Activated CD8-positive, alpha-beta memory T cell treated with anti-CD3 and anti-CD28 coated beads, Interleukin-2, amount 50 U/mL, for 4 hours (primary cell): Measurements from ENCODE around the gene PSEN2.
A peak's percentile ranks its signal among the peaks of the same experiment; 100 is the strongest.
"Not testable (repeated sequence)": the region's sequence is repeated elsewhere in the genome, so short reads cannot be mapped to it uniquely, and the experiment has no call there.

Experiments
- DNase-seq: peaks from one replicate; pipeline ENCODE4 v3.0.0-alpha.2; 2020

Gene PSEN2

DNA sequence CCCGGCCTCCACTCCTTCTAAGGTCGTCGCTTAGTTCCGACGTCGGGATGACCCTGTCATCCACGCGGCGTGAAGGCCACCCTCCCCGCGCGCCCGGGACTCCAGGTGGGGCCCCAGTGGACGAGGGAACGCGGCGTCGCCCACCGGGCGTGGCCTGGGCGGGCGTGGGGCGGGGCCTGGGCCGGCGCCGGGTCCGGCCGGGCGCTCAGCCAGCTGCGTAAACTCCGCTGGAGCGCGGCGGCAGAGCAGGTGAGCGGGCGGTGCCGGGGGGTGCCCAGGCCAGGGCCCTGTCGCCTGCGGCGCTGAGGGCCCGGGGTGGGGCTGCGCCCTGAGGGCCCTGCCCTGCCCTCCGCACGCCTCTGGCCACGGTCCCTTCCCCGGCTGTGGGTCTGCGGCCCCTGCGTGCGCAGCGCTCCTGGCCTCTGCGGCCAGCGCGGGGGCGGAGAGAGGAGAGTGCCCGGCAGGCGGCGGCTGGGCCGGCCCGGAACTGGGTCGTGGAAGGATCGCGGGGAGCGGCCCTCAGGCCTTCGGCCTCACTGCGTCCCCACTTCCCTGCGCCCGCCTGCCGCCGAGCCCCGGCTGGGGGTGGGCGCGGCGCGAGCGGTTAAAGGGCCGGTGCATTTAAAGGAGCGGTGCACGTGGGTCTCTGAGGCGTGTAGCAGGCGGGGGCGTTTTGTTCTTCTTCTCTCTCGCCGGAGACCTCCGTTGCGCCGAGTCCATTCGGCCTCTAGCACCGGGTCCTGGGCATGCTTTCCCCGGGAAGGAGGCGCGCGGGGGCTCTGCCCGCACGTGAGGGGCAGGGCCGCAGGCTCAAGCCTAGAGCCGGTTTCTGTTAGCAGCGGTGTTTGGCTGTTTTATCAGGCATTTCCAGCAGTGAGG, at the start of gene PSEN2:
PSEN2 (plus strand) TSS at position 216 of the 879 bp plus-strand sequence. CDS start 11,292 bp downstream, outside the sequence.
- peak; percentile 62 for DNase-seq

DNA sequence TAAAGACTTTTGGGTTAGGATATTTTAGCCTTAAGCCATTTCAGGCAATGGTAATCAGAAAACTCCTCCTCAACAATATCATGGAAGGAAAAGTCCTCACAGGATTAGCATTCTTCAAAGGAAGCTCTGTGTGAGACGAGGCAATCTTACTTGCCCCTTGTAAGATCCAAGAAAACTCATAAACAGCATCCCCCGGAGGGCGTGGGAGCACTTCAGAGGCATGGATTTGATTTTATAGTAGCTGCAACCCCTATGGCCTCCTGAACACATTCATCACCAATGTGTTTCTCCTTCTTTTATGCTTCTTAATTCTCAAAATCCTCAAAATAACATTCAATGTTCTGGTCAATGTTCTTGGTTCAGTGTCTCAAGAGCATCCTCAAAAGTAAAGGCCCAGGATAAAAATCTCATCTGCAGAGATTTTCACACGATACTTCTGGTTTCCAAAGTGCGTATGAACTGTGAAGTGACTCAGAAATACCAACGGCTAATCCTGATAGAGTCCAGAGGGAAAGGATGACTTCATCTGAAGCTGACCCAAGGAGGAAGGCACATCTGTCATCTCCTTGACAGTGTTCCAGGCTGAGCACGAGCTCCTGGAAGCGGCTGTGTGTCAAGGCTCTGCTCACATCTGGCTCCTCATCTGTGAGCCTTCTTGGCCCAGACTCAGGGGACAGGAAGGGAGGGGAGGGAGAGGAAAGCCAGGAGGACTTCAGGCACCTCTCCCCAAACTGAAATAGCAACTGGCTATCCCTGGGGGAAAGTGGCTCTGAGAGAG, 49.3 kb upstream of the PSEN2 start:
- DNase-seq = no peak

DNA sequence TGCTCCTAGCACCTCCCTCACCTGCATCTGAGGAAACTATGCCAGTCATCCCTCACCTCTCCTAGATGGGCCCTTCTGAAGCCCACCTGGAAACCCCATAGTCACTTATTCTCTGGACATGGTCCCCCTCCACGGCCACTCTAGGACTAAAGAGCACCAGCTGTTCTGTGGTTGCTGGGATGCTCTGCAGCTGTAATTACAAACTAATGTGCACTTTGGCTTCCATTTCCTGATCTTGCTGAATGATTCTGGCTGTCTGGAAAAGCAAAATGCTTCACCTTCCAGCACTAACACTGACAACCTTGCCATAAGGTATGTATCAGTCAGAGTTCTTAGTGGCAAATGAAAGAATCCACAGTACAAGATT, 48.7 kb upstream of the PSEN2 start:
- no peak for DNase-seq

DNA sequence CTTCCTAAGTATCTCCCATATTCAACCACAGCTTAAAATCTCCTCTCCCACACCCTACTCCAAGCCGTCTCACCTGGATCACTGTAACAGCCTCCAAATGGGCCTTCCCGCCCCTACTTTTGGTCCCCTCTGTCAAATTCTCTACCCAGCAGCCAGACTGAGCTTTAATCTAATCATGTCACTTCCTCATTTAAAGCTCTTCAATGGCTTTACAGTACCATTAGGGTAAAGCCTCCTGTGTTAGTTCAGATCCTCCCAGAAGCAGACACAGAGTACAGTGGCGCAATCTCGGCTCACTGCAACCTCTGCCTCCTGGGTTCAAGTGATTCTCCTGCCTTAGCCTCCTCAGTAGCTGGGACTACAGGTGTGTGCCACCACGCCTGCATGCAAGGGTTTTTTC, 46.8 kb upstream of the PSEN2 start:
- no peak for DNase-seq

DNA sequence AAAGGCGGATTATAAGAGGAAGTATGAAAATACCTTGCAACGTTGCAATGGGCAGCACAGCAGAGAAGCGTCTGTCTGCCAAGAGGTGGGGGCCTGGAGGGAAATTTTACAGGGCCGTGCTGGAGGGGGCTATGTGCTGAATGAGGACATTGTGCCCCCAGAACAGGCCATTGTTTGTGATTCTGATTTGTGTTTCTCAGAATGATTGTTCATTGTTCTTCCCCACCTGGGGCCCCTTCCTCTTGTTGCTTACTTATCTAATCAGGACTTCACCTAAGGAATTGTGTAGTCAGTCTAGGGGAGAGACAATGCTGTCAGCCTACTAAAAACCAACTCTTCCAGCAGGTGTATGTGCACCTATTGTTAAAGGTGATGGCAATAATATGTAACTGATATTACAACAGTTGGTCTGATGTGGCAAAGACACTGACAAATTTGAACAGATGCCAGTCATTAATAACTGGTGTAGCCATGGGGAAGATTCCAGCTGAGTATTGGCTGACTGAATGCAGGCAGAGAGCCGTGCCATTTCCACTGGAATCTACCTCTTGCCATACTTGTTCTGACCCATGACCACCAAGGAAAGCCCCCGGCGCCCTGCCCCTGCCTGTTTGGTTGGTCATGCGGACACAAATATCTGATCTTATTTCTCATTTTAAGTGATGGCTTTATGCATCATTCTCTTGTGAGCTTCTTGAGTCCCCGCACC, 45.2 kb upstream of the PSEN2 start:
- DNase-seq = no peak

DNA sequence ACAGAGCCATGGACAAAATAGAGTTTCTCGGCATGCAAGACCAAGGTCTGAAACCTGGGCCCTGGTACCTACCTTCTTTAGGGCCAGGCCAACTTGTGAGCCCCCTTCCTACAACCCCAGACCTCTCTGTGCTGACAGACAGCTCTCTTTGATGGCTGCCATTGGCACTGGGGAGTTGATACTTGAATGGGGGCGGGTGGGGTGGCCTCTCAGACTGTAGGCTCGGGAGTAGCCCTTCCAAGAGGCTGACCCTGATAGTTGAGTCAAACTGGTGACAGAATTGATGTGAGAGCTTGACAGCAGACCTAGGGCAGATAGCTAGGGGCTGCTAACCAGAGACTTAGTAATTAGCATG, 44.7 kb upstream of the PSEN2 start:
- no peak for DNase-seq

DNA sequence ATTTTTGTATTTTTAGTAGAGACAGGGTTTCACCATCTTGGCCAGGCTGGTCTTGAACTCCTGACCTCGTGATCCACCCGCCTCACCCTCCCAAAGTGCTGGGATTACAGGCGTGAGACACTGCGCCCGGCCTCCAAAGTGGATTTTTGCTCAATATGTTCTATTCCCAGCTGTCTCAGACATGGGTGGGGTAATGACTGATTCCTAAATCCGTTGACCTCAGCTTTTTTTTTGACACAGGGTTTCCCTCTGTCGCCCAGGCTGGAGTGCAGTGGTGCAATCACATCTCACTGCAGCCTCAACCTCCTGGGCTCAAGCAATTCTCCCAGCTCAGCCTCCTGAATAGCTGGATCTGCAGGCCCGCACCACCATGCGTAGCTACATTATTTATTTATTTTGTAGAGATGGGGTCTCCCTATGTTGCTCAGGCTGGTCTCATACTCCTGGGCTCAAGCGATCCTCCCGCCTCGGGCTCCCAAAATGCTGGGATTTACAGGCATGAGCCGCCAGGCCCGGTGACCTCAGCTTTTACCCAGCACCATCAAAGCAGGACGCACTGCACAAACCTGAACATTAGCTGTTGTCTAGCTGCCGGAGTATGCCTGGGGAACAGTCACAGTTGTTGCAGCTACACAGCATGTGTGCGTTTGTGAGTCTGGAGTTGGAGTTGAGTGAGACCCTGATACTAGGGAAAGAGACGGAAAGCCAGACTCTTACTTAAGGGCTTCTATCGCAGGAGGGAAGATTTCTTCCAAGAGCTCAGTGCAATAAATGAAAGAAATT, 43.7 kb upstream of the PSEN2 start:
- DNase-seq = no peak

DNA sequence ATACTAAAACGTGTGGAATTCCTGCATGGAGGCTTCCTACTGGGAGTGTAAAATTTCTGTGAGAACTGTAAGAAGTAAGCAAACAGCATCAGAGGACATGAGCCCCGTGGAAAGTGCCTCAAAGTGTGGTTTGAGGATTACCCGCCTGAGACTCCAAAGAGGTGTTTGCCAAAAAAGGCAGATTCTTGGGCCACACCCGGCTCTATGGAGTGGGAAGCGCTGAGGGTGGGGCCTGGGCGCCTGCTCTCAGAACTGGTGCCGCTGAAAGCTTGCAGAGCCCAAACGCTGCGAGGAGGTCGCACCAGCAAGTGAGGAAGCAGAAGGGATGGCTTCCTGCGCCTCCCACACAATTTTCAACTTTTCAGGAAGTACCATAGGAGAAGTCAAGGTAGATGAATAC, 43.0 kb upstream of the PSEN2 start:
- peak; percentile 19 for DNase-seq

DNA sequence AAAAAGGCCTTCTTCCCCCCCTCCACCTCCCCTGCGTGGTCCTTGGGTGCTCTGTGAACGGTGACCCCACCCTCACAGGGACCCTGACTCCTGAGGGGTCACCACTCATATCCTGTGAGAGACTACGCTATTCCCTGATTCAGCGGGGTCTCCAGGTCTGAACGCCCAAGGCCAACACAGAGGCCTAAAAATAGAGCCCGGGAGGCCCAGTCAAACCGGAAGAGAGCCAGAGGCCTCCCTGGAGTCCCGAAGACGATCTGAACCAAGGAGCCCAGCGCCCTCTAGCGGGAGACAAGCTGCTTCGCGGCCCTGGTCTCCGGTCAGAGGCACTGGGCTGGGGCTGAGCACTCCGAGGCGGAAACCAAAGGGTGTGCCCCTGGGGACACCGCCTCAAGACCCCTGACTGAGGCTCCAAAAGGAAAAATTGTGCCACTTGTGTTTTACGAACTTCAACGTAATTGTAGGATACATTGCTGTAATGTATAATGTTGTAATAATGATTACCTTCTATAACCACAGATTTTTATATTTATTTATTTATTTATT, 42.4 kb upstream of the PSEN2 start:
- DNase-seq = peak; percentile 96

DNA sequence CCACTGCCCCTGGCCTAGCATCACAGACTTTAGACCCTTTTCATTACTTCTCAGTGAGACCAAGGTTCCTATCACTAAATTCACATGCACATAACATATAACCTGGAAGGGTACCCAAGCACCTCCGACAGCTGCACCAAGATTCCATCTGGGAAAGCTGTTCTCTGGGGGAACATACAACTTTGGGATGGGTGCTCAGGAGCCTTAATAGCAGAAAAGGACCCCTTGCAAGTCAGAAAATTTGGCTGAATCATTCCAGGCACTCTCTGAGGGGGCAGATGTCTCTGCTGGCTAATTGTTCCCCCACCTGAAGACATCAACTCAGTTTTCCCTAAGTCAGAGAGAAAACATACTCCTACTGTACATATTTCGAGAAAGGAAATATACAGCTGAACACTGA, 41.3 kb upstream of the PSEN2 start:
- no peak for DNase-seq

DNA sequence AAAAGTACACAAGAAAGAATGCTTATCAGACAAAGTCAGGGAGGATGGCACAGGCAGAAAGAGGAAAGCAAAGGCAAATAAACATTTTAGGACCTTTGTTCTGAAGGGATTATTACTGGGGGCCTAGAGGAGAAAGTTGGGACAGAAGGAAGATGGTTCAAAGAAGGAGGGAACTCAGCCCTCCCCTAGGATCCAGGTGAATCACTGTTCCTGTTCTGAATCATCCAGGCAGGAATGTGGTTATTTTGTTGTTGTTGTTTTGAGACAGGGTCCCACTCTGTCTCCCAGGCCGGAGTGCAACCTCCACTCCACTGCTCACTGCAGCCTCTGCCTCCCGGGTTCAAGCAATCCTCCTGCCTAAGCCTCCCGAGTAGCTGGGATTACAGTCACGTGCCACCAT, 38.5 kb upstream of the PSEN2 start:
- no peak for DNase-seq

DNA sequence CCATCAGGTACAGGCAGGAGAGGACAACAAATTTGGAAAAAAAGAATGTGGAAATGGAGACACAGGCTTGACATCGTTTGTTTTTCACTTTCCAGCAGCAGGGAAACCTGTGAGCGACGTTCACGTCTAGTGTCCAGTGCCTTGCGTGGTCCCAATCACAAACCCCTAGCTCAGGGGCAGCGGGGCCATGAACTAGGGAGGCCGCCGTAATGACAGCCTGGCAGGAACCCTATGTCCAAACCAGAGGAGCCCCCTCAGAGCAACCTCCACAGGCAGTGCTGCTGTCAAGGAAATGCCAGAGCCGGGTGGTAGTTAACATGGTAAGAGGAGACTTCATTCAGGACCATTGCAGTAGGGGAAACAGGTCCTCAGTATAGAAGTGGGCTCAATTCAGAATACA, 37.8 kb upstream of the PSEN2 start:
- DNase-seq = no peak

DNA sequence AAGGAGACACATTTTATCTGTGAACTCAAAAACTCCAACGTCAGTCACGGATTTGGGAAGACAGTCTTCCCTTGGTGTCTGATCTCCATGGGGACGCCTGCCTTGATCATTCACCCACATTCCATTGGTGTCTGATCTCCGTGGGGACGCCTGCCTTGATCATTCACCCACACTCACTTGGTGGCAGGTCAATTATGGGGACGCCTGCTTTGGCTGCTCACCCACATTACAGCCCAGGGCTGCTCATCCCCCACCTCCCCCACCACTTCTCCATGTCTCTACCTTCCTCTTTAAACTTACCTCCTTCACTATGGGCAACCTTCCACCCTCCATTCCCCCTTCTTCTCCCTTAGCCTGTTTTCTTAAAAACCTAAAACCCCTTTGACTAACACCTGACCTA, 36.2 kb upstream of the PSEN2 start:
- not testable (repeated sequence) for DNase-seq

DNA sequence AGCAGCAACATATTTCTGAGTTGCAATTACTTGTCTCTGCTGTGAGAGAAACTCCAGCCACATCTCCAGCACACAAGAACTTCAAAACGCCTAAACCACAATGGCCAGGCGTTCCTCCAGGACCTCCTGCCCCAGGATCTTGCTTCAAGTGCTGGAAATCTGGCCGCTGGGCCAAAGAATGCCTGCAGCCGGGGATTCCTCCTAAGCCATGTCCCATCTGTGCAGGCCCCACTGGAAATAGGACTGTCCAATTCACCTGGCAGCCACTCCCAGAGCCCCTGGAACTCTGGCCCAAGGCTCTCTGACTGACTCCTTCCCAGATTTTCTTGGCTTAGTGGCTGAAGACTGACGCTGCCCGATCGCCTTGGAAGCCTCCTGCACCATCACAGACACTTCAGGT, 35.0 kb upstream of the PSEN2 start:
- not testable (repeated sequence) for DNase-seq

DNA sequence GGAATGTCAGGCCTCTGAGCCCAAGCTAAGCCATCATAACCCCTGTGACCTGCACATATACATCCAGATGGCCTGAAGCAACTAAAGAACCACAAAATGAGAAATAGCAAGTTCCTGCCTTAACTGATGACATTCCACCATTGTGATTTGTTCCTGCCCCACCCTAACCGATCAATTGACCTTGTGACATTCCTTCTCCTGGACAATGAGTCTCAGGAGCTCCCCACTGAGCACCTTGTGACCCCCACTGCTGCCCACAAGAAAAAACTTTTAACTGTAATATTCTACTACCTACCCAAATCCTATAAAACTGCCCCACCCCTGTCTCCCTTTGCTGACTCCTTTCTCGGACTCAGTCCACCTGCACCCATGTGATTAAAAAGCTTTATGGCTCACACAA, 32.5 kb upstream of the PSEN2 start:
- DNase-seq = not testable (repeated sequence)

DNA sequence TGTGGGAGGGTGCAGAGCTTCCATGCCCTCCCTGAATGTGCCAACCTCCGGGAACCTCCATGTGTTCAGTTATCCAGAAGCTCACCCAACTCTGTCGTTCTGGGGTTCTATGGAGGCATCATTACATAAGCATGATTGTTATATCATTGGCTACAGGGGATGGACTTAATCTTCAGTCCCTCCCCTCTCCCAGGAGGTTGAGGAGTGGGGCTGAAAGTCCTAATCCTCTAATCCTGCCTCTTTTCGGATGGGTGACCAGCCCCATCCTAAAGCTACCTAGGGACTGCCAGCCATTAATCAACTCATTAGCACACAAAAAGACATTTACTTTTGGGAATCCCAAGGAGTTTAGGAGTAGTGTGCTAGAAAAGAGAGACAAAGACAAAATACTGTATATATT, 32.0 kb upstream of the PSEN2 start:
- DNase-seq = no peak

DNA sequence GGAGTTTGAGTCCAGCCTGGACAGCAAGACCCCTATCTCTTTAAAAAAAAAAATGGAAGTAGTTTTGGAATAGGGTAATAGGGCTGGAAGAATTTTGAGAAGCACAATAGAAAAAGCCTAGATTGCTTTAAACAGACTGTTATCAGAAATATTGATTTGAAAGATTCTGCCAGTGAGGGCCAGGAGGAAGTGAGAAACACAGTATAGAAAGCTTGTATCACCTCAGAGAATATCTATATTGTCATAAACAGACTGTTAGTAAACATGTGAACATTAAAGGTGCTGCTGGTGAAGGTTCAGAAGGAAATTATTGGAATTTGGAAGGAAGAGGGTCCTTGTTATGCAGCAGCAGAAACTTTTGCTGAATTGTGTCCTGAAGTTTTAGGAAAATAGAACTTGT, 24.8 kb upstream of the PSEN2 start:
- DNase-seq = no peak

DNA sequence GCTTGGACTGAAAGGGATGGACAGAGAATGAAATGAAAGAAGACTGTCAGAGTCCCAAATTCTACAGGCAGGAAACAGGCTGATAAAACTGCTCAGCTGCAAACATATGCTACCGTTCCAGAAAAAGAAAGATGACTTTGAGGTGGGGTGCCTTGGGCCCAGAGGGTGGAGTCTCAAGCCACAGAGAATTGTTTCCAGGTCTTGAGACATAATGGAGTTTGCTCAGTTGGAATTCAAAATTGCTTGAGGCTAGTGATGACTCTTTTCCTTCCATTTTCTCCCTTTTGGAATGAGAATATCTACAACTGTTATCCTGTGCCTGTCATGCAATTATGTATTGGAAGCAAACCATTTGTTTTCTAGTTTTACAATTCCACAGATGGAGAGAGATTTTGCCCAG, 23.6 kb upstream of the PSEN2 start:
- no peak for DNase-seq

DNA sequence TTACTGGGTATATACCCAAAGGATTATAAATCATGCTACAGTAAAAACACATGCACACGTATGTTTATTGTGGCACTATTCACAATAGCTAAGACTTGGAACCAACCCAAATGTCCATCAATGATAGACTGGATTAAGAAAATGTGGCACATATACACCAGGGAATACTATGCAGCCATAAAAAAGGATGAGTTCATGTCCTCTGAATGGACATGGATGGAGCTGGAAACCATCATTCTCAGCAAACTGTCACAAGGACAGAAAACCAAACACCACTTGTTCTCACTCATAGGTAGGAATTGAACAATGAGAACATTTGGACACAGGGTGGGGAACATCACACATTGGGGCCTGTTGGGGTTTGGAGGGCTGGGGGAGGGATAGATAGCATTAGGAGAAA, 15.9 kb upstream of the PSEN2 start:
- not testable (repeated sequence) for DNase-seq

DNA sequence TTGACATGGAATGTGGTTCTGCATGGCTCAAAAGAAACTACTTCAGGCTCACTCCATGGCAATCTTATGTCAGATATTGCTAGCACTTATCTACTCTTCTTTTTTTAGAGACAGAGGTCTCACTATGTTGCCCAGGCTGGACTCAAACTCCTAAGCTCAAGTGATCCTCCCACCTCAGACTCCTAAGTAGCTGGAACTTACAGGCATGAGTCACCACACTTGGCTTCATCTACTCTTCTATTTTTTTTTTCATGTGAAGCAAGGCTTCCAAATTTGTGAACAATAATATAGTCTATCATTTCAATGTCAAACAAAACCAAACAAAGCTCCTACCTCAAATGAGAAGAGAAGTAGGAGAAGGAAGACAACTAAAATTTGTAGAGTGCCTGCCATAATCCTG, 7.5 kb upstream of the PSEN2 start:
- no peak for DNase-seq

DNA sequence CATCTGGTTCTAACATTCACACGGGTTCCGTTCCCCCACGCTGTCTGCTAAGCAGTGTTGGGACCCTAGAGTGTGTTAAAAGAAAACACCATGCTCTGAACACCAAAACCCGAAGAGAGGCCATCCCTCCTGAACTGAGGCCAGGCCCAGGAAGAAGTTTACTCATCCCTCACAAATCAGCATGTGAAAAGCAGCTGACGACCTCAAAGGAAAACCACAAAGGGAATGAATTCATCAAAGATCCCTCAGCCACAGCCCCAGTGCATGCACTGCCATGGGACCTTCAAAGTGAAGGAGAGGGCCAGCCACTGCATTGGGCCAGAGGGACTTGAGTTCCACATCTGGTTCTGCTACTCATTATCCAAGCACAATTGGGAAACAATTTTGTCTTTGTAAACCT, 7.0 kb upstream of the PSEN2 start:
- no peak for DNase-seq

DNA sequence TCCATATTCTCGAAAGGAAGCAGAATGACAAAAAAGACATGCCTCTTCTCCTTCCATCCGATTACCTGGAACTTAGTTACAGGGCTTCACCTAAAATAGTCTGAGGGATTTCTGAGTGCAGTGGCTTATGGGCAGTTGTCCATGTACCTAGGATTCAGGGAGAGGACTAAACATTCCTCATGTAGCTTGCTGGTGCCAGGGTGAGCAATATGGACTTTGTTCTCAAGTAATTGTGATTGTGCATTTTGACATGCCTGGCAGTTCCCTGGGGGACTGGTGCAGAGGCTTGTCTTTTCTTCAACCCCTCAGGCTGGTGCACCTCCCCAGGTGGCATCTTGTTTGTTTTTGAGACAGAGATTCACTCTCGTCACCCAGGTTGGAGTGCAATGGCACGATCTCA, 6.1 kb upstream of the PSEN2 start:
- DNase-seq = no peak

DNA sequence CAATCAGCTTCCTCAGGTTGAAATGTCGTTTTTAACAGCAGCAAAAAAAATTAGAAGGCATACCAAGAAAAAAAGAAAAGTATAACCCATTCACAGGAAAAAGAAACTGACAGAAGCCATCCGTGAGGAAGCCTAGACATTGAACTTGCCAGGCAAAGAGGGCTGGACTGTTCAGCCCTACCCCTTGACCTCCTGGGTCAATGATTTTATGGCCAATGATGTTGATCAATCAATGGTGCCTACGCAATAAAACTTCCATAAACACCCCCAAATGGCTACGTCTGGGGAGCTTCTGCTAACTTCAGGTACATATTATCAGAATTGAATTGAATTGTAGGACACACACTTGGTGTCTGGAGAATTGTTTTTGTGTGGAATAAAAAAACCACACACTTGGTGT, 4.8 kb upstream of the PSEN2 start:
- DNase-seq = no peak
